GM12878 (cell line): Measurements from ENCODE around the gene FBXO39. TPM values are rescaled to one million over a fixed set of nuclear protein-coding genes. Genes with fewer than 3 reads are reported as not detected.

Experiments
- ATAC-seq: fragments of 200-7000 bp; cut with Tn5 transposase; 3 replicates; pipeline ENCODE4 v1.9.1; 2020; ENCODE audit warnings: mild to moderate bottlenecking, moderate library complexity
- Bru-seq: library from RNA; stranded (reverse); fragments of 400-500 nt; gene quantifications from one replicate; lab custom pipeline; 2021; lab: Mats Ljungman, UMichigan
- BruChase-seq, 2 experiments: library from RNA; stranded (reverse); fragments of 400-500 nt; gene quantifications; one replicate each; lab custom pipeline; 2021; lab: Mats Ljungman, UMichigan
- BruUV-seq: library from RNA; stranded (reverse); fragments of 400-500 nt; replicated peaks from 2 replicates; lab custom pipeline; 2021; lab: Mats Ljungman, UMichigan
- CTCF ChIA-PET: fragments of 300-600 bp; sonication (Branson Sonifier 250); formaldehyde crosslinking; extraction: SDS; loops from one replicate; lab custom pipeline; 2021; ENCODE audit warnings: inconsistent platforms; lab: Yijun Ruan, JAX
- POLR2A ChIA-PET: fragments of 350-600 bp; formaldehyde crosslinking; extraction: SDS; loops from one replicate; lab custom pipeline; 2021; ENCODE audit warnings: inconsistent platforms; lab: Charles Lee
- RAD21 ChIA-PET: fragments of 300-600 bp; sonication (Branson Sonifier 250); formaldehyde crosslinking; loops from one replicate; lab custom pipeline; 2023; ENCODE audit warnings: antibody characterized with exemption; ENCODE audit not compliant: unreplicated experiment; lab: Charles Lee
- SMC1A ChIA-PET: fragments of 300-600 bp; sonication (Branson Sonifier 250); formaldehyde crosslinking; loops from one replicate; lab custom pipeline; 2023; ENCODE audit not compliant: unreplicated experiment, uncharacterized antibody; lab: Charles Lee
- DNase-seq: peaks from one replicate; pipeline ENCODE4 v3.0.0-alpha.2; 2011; ENCODE audit warnings: low read depth, low spot score
- FAIRE-seq: peaks from 3 replicates; lab custom pipeline; 2011; peaks lifted over from hg19 to GRCh38; lab: Jason Lieb, UNC
- H2AFZ ChIP-seq: 2 replicates; pipeline ENCODE4 v1.6.0; 2011; ENCODE audit warnings: low read depth, low read length, control low read depth; ENCODE audit not compliant: control insufficient read depth
- H3K27ac ChIP-seq: 2 replicates; pipeline ENCODE4 v1.5.1; 2011; ENCODE audit warnings: control low read depth; ENCODE audit not compliant: control insufficient read depth, insufficient read depth
- H3K27me3 ChIP-seq, 2 experiments: replicated peaks in 1 of 2; 2 replicates each; pipeline versions ENCODE4 v1.6.0 to v1.6.1; 2011; ENCODE audit warnings: low read length in 1 of 2; ENCODE audit not compliant: control insufficient read depth in 2 of 2, insufficient read depth in 2 of 2
- H3K36me3 ChIP-seq, 2 experiments: 2 replicates each; pipeline ENCODE4 v1.5.1; 2011; ENCODE audit warnings: low read length in 1 of 2; ENCODE audit not compliant: control insufficient read depth in 2 of 2, insufficient read depth in 2 of 2
- H3K4me1 ChIP-seq: 2 replicates; pipeline ENCODE4 v1.6.1; 2011; ENCODE audit warnings: mild to moderate bottlenecking, low read length, moderate library complexity, mixed read lengths; ENCODE audit not compliant: control insufficient read depth, insufficient read depth
- H3K4me2 ChIP-seq: 2 replicates; pipeline ENCODE4 v1.6.0; 2011; ENCODE audit warnings: control low read depth; ENCODE audit not compliant: control insufficient read depth, insufficient read depth
- H3K4me3 ChIP-seq: fragments of 200-600 bp; sonication (generic); 2 replicates; pipeline ENCODE4 v1.5.1; 2016
- H3K79me2 ChIP-seq: 2 replicates; pipeline ENCODE4 v1.6.0; 2011; ENCODE audit warnings: low read length; ENCODE audit not compliant: control insufficient read depth, insufficient read depth
- H3K9ac ChIP-seq: 2 replicates; pipeline ENCODE4 v1.8.0; 2011; ENCODE audit warnings: low read length, control low read depth, mixed read lengths; ENCODE audit not compliant: control insufficient read depth, insufficient read depth
- H3K9me3 ChIP-seq: replicated peaks from 3 replicates; pipeline ENCODE4 v1.5.1; 2011; ENCODE audit warnings: mild to moderate bottlenecking, low read length; ENCODE audit not compliant: control insufficient read depth, insufficient read depth
- H4K20me1 ChIP-seq: 2 replicates; pipeline ENCODE4 v1.6.0; 2011; ENCODE audit not compliant: control insufficient read depth, insufficient read depth
- BCL3 ChIP-seq: IDR thresholded peaks from 2 replicates; pipeline ENCODE4 v1.6.1; 2011; ENCODE audit warnings: borderline replicate concordance, low read depth, mild to moderate bottlenecking, moderate library complexity, low read length; ENCODE audit not compliant: insufficient read depth, poor library complexity, severe bottlenecking
- CBX5 ChIP-seq: sonication (generic); IDR thresholded peaks from 2 replicates; pipeline ENCODE4 v1.6.1; 2016; ENCODE audit warnings: low read depth, moderate library complexity, mild to moderate bottlenecking, inconsistent platforms
- CHD4 ChIP-seq: fragments of 200-600 bp; sonication (generic); IDR thresholded peaks from 2 replicates; pipeline ENCODE4 v1.6.1; 2016; ENCODE audit warnings: mild to moderate bottlenecking
- HDGF ChIP-seq: fragments of 450-650 bp; IDR thresholded peaks from 2 replicates; pipeline ENCODE4 v1.6.1; 2016; ENCODE audit warnings: antibody characterized with exemption
- MXI1 ChIP-seq: fragments of 150-350 bp; IDR thresholded peaks from 2 replicates; pipeline ENCODE4 v1.6.1; 2011; ENCODE audit warnings: low read depth, mild to moderate bottlenecking, inconsistent platforms, low read length, improper control_type of control experiment
- PBX3 ChIP-seq: IDR thresholded peaks from 2 replicates; pipeline ENCODE4 v1.6.1; 2011; ENCODE audit warnings: mild to moderate bottlenecking, low read depth, low read length, moderate library complexity; ENCODE audit not compliant: insufficient replicate concordance
- POLR2AphosphoS2 ChIP-seq: IDR thresholded peaks from 2 replicates; pipeline ENCODE4 v1.6.1; 2011; ENCODE audit warnings: low read depth, mild to moderate bottlenecking, low read length, improper control_type of control experiment, moderate library complexity
- RELB ChIP-seq: fragments of 450-650 bp; IDR thresholded peaks from 2 replicates; pipeline ENCODE4 v1.6.1; 2017; ENCODE audit warnings: low read depth, mild to moderate bottlenecking, moderate library complexity
- SREBF2 ChIP-seq: IDR thresholded peaks from 2 replicates; pipeline ENCODE4 v1.6.1; 2012; ENCODE audit warnings: mild to moderate bottlenecking, low read length
- SUZ12 ChIP-seq: fragments of 200-600 bp; sonication (generic); IDR thresholded peaks from one replicate; pipeline ENCODE4 v1.6.1; 2018; ENCODE audit warnings: antibody characterized with exemption, mild to moderate bottlenecking; ENCODE audit not compliant: unreplicated experiment
- ZNF274 ChIP-seq: IDR thresholded peaks from one replicate; pipeline ENCODE4 v1.8.0; 2011; ENCODE audit not compliant: insufficient read length, insufficient read depth
- ZNF687 ChIP-seq: fragments of 450-650 bp; IDR thresholded peaks from 2 replicates; pipeline ENCODE4 v1.6.1; 2017; ENCODE audit warnings: mild to moderate bottlenecking, moderate library complexity
- WGBS: methylation state at CpG from one replicate; pipeline ENCODE4 v1.1.6; 2016; ENCODE audit warnings: low lambda C conversion rate; ENCODE audit not compliant: insufficient replicate concordance, insufficient coverage; ENCODE audit errors: missing lambda C conversion rate; 5-methylcytosine and 5-hydroxymethylcytosine counted together
- in situ Hi-C: fragments of 300-500 bp; cut with MboI; formaldehyde crosslinking; loops from 9 replicates; pipeline ENCODE4 v1.14.3; 2018; ENCODE audit warnings: mixed read lengths
- intact Hi-C: fragments of 100-400 bp; cut with micrococcal nuclease; formaldehyde crosslinking; loops from one replicate; pipeline ENCODE4 v1.14.2; 2022; ENCODE audit not compliant: unreplicated experiment
- long read RNA-seq, 2 experiments: library from polyadenylated mRNA; unstranded; transcript quantifications; one replicate each; pipeline ENCODE4 v2.0.0, GENCODE V29; 2019 to 2020
- polyA minus RNA-seq, 3 experiments: library from RNA; depleted of rRNA, polyadenylated mRNA; stranded (reverse); fragments of >200 nt; gene quantifications; 2 replicates each; pipeline ENCODE4 v1.2.3, GENCODE V29; 2011
- polyA plus RNA-seq, 11 experiments: library from polyadenylated mRNA; depleted of rRNA in 4 of 11; unstranded in 6 of 11; stranded (reverse) in 5 of 11; fragments of >200 nt; fragmentation: Nextera tagmentation in 4 of 11; fragmentation: Illumina TruSeq in 1 of 11; extraction: Ambion mirVana in 4 of 11; extraction: Trizol in 1 of 11; gene quantifications; 1 replicate in 1 of 11; 2 replicates in 10 of 11; pipeline versions ENCODE4 v1.2.1 to v1.2.3, GENCODE V29; 2011 to 2016; ENCODE audit warnings: inconsistent platforms in 2 of 11, missing spikeins in 2 of 11, low read depth in 1 of 11
- total RNA-seq, 4 experiments: library from RNA; depleted of rRNA in 3 of 4; stranded (reverse); fragments of >200 nt in 3 of 4; fragmentation: Illumina TruSeq in 1 of 4; extraction: Trizol in 1 of 4; gene quantifications; 2 replicates each; pipeline versions ENCODE4 v1.2.1 to v1.2.3, GENCODE V29; 2013 to 2021

FBXO39 gene
- total RNA-seq (2013; cell fraction: nucleolus; rRNA removed), result 3.8 and 4.3 TPM in 2 replicates
- total RNA-seq (2014; rRNA removed) (0.11 TPM in 1 of 2 replicates, not detected in the other), total RNA-seq (2014; rRNA removed; fragmentation: Illumina TruSeq; extraction: Trizol) (0.18 TPM in 1 of 2 replicates, not detected in the other), total RNA-seq (2021) (not detected in 2 replicates), polyA plus RNA-seq (2011; rRNA removed) (0.62 and 0.65 TPM in 2 replicates), polyA plus RNA-seq (2014; fragmentation: Illumina TruSeq; extraction: Trizol) (0.13 TPM in 1 of 2 replicates, not detected in the other), polyA plus RNA-seq (2014; fragmentation: Nextera tagmentation; extraction: Ambion mirVana) (under 1 TPM in 1 of 2 experiments, not detected in 1; 0.05 TPM), polyA plus RNA-seq (2014; rRNA removed) (0.15 TPM in 1 of 2 replicates, not detected in the other), polyA plus RNA-seq (2016; fragmentation: Nextera tagmentation; extraction: Ambion mirVana) (not detected), polyA minus RNA-seq (2011; rRNA and poly(A)+ RNA removed) (1.1 and 1.2 TPM in 2 replicates), Bru-seq, nascent RNA (percentile 49 among the genes with signal in this experiment), BruChase-seq, experiment 1, labeled RNA remaining after a 6-hour chase (percentile 52 among the genes with signal in this experiment), BruChase-seq, experiment 2, labeled RNA remaining after a 2-hour chase (percentile 51 among the genes with signal in this experiment)
- not detected for polyA plus RNA-seq (2011; ENCODE audit: low read depth)
- 0.36 and 0.50 TPM in 2 replicates for polyA plus RNA-seq (2011; cell fraction: cytosol; rRNA removed)
- polyA plus RNA-seq (2011; cell fraction: nucleus; rRNA removed), result 2.0 and 2.1 TPM in 2 replicates
- 0.14 and 0.35 TPM in 2 replicates for polyA plus RNA-seq (2012)
- not detected in 2 replicates for polyA minus RNA-seq (2011; cell fraction: cytosol; rRNA and poly(A)+ RNA removed)
- 1.5 TPM in 2 replicates for polyA minus RNA-seq (2011; cell fraction: nucleus; rRNA and poly(A)+ RNA removed)
- long read RNA-seq, experiment 1, result 0 reads
- long read RNA-seq, experiment 2, result 0 reads

GRCh38 chr17:6775871-6776405, at the start of gene FBXO39:
Gene FBXO39, plus strand, starts transcription at chr17:6776215. Its CDS starts 3,654 bp downstream, at chr17:6779869.
- Histone ChIP-seq H3K27ac (no peak within 1 kb of the TSS), H2AFZ (no peak within 1 kb of the TSS), H3K27me3 (no peaks in the 10 kb centered on the region), H3K79me2 (no peaks in the 10 kb centered on the region), H3K9me3 (peaks cover 16% of the 10 kb centered on the region), H4K20me1 (no peaks in the 10 kb centered on the region), H3K9ac (no peak within 1 kb of the TSS), H3K4me3 (no peak within 1 kb of the TSS), H3K4me1 (no peaks in the 10 kb centered on the region), H3K36me3 (peaks cover 2 to 20% of the 10 kb centered on the region in 2 experiments), H3K4me2 (no peak within 1 kb of the TSS)
- CTCF ChIA-PET, result no interaction called here
- no TSS peak for BruUV-seq
- intact Hi-C loops, result no loop called here
- POLR2A ChIA-PET, result no interaction called here
- RAD21 ChIA-PET, result no interaction called here
- ATAC-seq (peak; percentile 32), FAIRE-seq (no peak), DNase-seq (no peak)
- in situ Hi-C loops, result no loop called here
- SMC1A ChIA-PET, result no interaction called here
- WGBS, result 65% methylated on average over 38 of the region's 49 CpGs
- TF ChIP-seq PBX3 (no peak), ZNF687 (no peak), CHD4 (no peak), CBX5 (no peak), RELB (no peak), SUZ12 (no peak), SREBF2 (no peak), MXI1 (no peak), POLR2AphosphoS2 (no peak; the same call in 1 of the 2 replicates), ZNF274 (no peak), BCL3 (peak; percentile 16), HDGF (no peak)
